HepG2 (cell line): ENCODE data around the gene OAS3. TPM values are rescaled to one million over a fixed set of nuclear protein-coding genes. Genes with fewer than 3 reads are reported as not detected.

Experiments used
- ATAC-seq: fragments of 200-7000 bp; cut with Tn5 transposase; 3 replicates; pipeline ENCODE4 v1.9.1; 2020; ENCODE audit warnings: mild to moderate bottlenecking, moderate library complexity
- BruUV-seq: library from RNA; stranded (reverse); fragments of 400-500 nt; replicated peaks from 2 replicates; lab custom pipeline; 2021; lab: Mats Ljungman, UMichigan
- CTCF ChIA-PET: fragments of 300-600 bp; formaldehyde crosslinking; extraction: SDS; loops from one replicate; lab custom pipeline; 2021; ENCODE audit warnings: low total read pairs, inconsistent platforms, low intra/inter-chr PET ratio; lab: Yijun Ruan, JAX
- POLR2A ChIA-PET: fragments of 350-600 bp; sonication (Branson Sonifier 250); formaldehyde crosslinking; loops from one replicate; lab custom pipeline; 2020; ENCODE audit warnings: antibody characterized with exemption, inconsistent platforms; lab: Yijun Ruan, JAX
- DNase-seq: peaks from one replicate; pipeline ENCODE4 v3.0.0-alpha.2; 2015; ENCODE audit warnings: low spot score
- FAIRE-seq: peaks from 3 replicates; lab custom pipeline; 2011; peaks lifted over from hg19 to GRCh38; lab: Jason Lieb, UNC
- H2AFZ ChIP-seq: one replicate; pipeline ENCODE4 v1.6.1; 2011; ENCODE audit warnings: low read length, inconsistent platforms
- H3K27ac ChIP-seq: fragments of 300-600 bp; 3 replicates; pipeline ENCODE4 v1.8.0; 2011; ENCODE audit warnings: mixed run types, mild to moderate bottlenecking, mixed read lengths, low read length, inconsistent platforms; ENCODE audit not compliant: insufficient read depth; ENCODE audit errors: extremely low read length
- H3K27me3 ChIP-seq, 2 experiments: fragments of 200-600 bp in 1 of 2; 2 replicates in 1 of 2; 3 replicates in 1 of 2; pipeline versions ENCODE4 v1.6.0 to v1.8.0; 2011; ENCODE audit warnings: low read length in 2 of 2, mild to moderate bottlenecking in 2 of 2, moderate library complexity in 2 of 2, inconsistent platforms in 1 of 2; ENCODE audit not compliant: insufficient read depth in 2 of 2, control insufficient read depth in 1 of 2
- H3K36me3 ChIP-seq, 2 experiments: fragments of 200-600 bp in 1 of 2; replicated peaks in 1 of 2; 2 replicates in 1 of 2; 3 replicates in 1 of 2; pipeline versions ENCODE4 v1.5.1 to v1.8.0; 2011; ENCODE audit warnings: low read length in 2 of 2, inconsistent platforms in 1 of 2; ENCODE audit not compliant: insufficient read depth in 2 of 2, control insufficient read depth in 1 of 2
- H3K4me1 ChIP-seq: 2 replicates; pipeline ENCODE4 v1.5.1; 2012; ENCODE audit warnings: low read length, inconsistent platforms; ENCODE audit not compliant: insufficient read depth
- H3K4me2 ChIP-seq: 2 replicates; pipeline ENCODE4 v1.6.0; 2011; ENCODE audit warnings: low read depth, low read length, inconsistent platforms
- H3K4me3 ChIP-seq, 3 experiments: fragments of 200-600 bp in 1 of 3; sonication (generic), shearing (Covaris generic) in 1 of 3; replicated peaks in 1 of 3; 2 replicates each; pipeline ENCODE4 v1.5.1; 2011 to 2016; ENCODE audit warnings: low read length in 3 of 3, inconsistent platforms in 2 of 3, low read depth in 2 of 3, mild to moderate bottlenecking in 2 of 3, control low read depth in 1 of 3, mixed read lengths in 1 of 3; ENCODE audit not compliant: insufficient read depth in 1 of 3
- H3K79me2 ChIP-seq: one replicate; pipeline ENCODE4 v1.6.1; 2011; ENCODE audit warnings: low read length, inconsistent platforms; ENCODE audit not compliant: insufficient read depth
- H3K9ac ChIP-seq: 2 replicates; pipeline ENCODE4 v1.6.0; 2011; ENCODE audit warnings: mild to moderate bottlenecking, low read depth, low read length, inconsistent platforms; ENCODE audit not compliant: insufficient read depth
- H3K9me3 ChIP-seq: 2 replicates; pipeline ENCODE4 v1.5.1; 2012; ENCODE audit warnings: mild to moderate bottlenecking, low read length
- H4K20me1 ChIP-seq: 2 replicates; pipeline ENCODE4 v1.6.0; 2011; ENCODE audit warnings: inconsistent platforms, mild to moderate bottlenecking, low read length, moderate library complexity; ENCODE audit not compliant: insufficient read depth
- ADNP ChIP-seq: sonication (generic); formaldehyde crosslinking; IDR thresholded peaks from 2 replicates; pipeline ENCODE4 v1.4.0; 2020; ENCODE audit warnings: missing genetic modification reagents
- EEA1 ChIP-seq: sonication (generic); formaldehyde crosslinking; IDR thresholded peaks from 2 replicates; pipeline ENCODE4 v1.5.1; 2020; ENCODE audit warnings: mild to moderate bottlenecking, missing genetic modification reagents, borderline replicate concordance
- HDAC6 ChIP-seq: fragments of 200-600 bp; sonication (generic); IDR thresholded peaks from 2 replicates; pipeline ENCODE4 v1.7.0; 2017; ENCODE audit warnings: mild to moderate bottlenecking, antibody characterized with exemption, low read length, low read depth
- HINFP ChIP-seq: sonication (generic); formaldehyde crosslinking; IDR thresholded peaks from 2 replicates; pipeline ENCODE4 v1.4.0; 2020; ENCODE audit warnings: low read depth, mild to moderate bottlenecking, missing genetic modification reagents
- HNF1B ChIP-seq: sonication (generic); formaldehyde crosslinking; IDR thresholded peaks from 2 replicates; pipeline ENCODE4 v1.5.1; 2020; ENCODE audit warnings: mild to moderate bottlenecking, moderate library complexity, missing genetic modification reagents
- NFRKB ChIP-seq: fragments of 450-650 bp; IDR thresholded peaks from 2 replicates; pipeline ENCODE4 v1.6.1; 2017
- NKX3-1 ChIP-seq: sonication (generic); formaldehyde crosslinking; IDR thresholded peaks from 2 replicates; pipeline ENCODE4 v1.5.0; 2020; ENCODE audit warnings: missing genetic modification reagents
- PATZ1 ChIP-seq: sonication (generic); formaldehyde crosslinking; IDR thresholded peaks from 2 replicates; pipeline ENCODE4 v1.4.0; 2020; ENCODE audit warnings: missing genetic modification reagents
- POGZ ChIP-seq: sonication (generic); formaldehyde crosslinking; IDR thresholded peaks from 2 replicates; pipeline ENCODE4 v1.4.0; 2020; ENCODE audit warnings: mild to moderate bottlenecking, missing genetic modification reagents
- SAP130 ChIP-seq: IDR thresholded peaks from 2 replicates; pipeline ENCODE4 v1.6.1; 2016; ENCODE audit warnings: low read depth
- SMAD1 ChIP-seq: sonication (generic); formaldehyde crosslinking; IDR thresholded peaks from 2 replicates; pipeline ENCODE4 v1.4.0; 2020; ENCODE audit warnings: missing genetic modification reagents, low read depth, mild to moderate bottlenecking, borderline replicate concordance
- SMC3 ChIP-seq: IDR thresholded peaks from 2 replicates; pipeline ENCODE4 v1.6.1; 2011; ENCODE audit warnings: low read length, improper control_type of control experiment
- TEF ChIP-seq: sonication (generic); formaldehyde crosslinking; IDR thresholded peaks from 2 replicates; pipeline ENCODE4 v1.5.0; 2020; ENCODE audit warnings: missing genetic modification reagents
- TSC22D2 ChIP-seq: sonication (generic); formaldehyde crosslinking; IDR thresholded peaks from 2 replicates; pipeline ENCODE4 v1.5.1; 2020; ENCODE audit warnings: missing genetic modification reagents, mild to moderate bottlenecking, borderline replicate concordance
- U2AF1 ChIP-seq: fragments of 200-400 bp; formaldehyde crosslinking; optimal IDR thresholded peaks from 2 replicates; pipeline ENCODE3; 2017; ENCODE audit warnings: mild to moderate bottlenecking, low read depth, low read length
- ZNF552 ChIP-seq: sonication (generic); formaldehyde crosslinking; IDR thresholded peaks from 2 replicates; pipeline ENCODE4 v1.9.0; 2022; ENCODE audit warnings: missing genetic modification reagents, mild to moderate bottlenecking, borderline replicate concordance
- ZNF788 ChIP-seq: sonication (generic); formaldehyde crosslinking; IDR thresholded peaks from 2 replicates; pipeline ENCODE4 v1.5.0; 2020; ENCODE audit warnings: mild to moderate bottlenecking, missing genetic modification reagents, borderline replicate concordance
- ZSCAN5A ChIP-seq: sonication (generic); formaldehyde crosslinking; IDR thresholded peaks from 2 replicates; pipeline ENCODE4 v1.8.0; 2022; ENCODE audit warnings: mild to moderate bottlenecking, missing genetic modification reagents, borderline replicate concordance
- WGBS: methylation state at CpG from one replicate; pipeline ENCODE4 v1.1.6; 2017; ENCODE audit warnings: low lambda C conversion rate; 5-methylcytosine and 5-hydroxymethylcytosine counted together
- in situ Hi-C: cut with HindIII; loops from 2 replicates; pipeline ENCODE4 v1.10.0; 2017; ENCODE audit warnings: low pct_unique_long_range_greater_than_20kb; ENCODE audit not compliant: extremely low pct_ligation_motif_present
- intact Hi-C: fragments of 100-400 bp; cut with micrococcal nuclease; formaldehyde crosslinking; loops from one replicate; pipeline ENCODE4 v1.10.0; 2022; ENCODE audit not compliant: unreplicated experiment
- polyA plus RNA-seq, 8 experiments: library from polyadenylated mRNA; depleted of rRNA in 3 of 8; stranded (reverse) in 7 of 8; unstranded in 1 of 8; fragments of >200 nt; fragmentation: Illumina TruSeq in 4 of 8; extraction: Trizol in 4 of 8; gene quantifications; 2 replicates each; pipeline versions ENCODE4 v1.2.1 to v1.2.3, GENCODE V29; 2011 to 2016; ENCODE audit warnings: low read depth in 4 of 8, missing spikeins in 1 of 8, mixed read lengths in 1 of 8; ENCODE audit not compliant: insufficient read depth in 1 of 8
- total RNA-seq, 5 experiments: library from RNA; depleted of rRNA; stranded (reverse); fragments of >200 nt; fragmentation: Illumina TruSeq; extraction: Trizol; gene quantifications; 2 replicates each; pipeline ENCODE4 v1.2.3, GENCODE V29; 2016; ENCODE audit warnings: low read depth in 1 of 5

OAS3 gene
- total and polyA plus RNA-seq, 2 of the 13 experiments (the other 11 are each of a cell fraction or from before 2014, with no cell fraction given): 4.8 to 10.5 TPM

GRCh38 chr12:113016796-113017195, 78.5 kb downstream of the OAS3 start (continued):
- TF ChIP-seq HINFP (CRISPR knock-in tag): no peak
- TF ChIP-seq PATZ1 (CRISPR knock-in tag): no peak
- no peak for TF ChIP-seq SMAD1 (CRISPR knock-in tag)

GRCh38 chr12:113019025-113019424, 80.8 kb downstream of the OAS3 start:
- POLR2A ChIA-PET: no interaction called here
- Histone ChIP-seq H3K36me3 (no peaks in the 10 kb centered on the region), H3K9me3 (no peaks in the 10 kb centered on the region), H3K4me1 (no peaks in the 10 kb centered on the region), H4K20me1 (no peaks in the 10 kb centered on the region), H3K27me3 (peaks cover 0 to 10% of the 10 kb centered on the region in 2 experiments; a peak in 2 of 5 replicates), H2AFZ (no peak overlapping the region), H3K79me2 (no peaks in the 10 kb centered on the region), H3K27ac (no peak overlapping the region), H3K9ac (no peak overlapping the region), H3K4me2 (no peak overlapping the region), H3K4me3 (no peak overlapping the region)
- no TSS peak for BruUV-seq
- no peak for DNase-seq
- intact Hi-C loops (no loop called here), in situ Hi-C loops (no loop called here)
- no peak for FAIRE-seq
- 0% methylated on average over 4 of the region's 4 CpGs for WGBS
- CTCF ChIA-PET: no interaction called here
- no peak for ATAC-seq
- TF ChIP-seq TEF (CRISPR knock-in tag): no peak
- TF ChIP-seq ZNF552 (CRISPR knock-in tag): no peak
- no peak for TF ChIP-seq HDAC6
- TF ChIP-seq ADNP (CRISPR knock-in tag): no peak
- no peak for TF ChIP-seq NFRKB
- TF ChIP-seq NKX3-1 (CRISPR knock-in tag): no peak
- no peak for TF ChIP-seq TSC22D2 (CRISPR knock-in tag)
- no peak for TF ChIP-seq SMC3
- TF ChIP-seq HNF1B (CRISPR knock-in tag): no peak
- TF ChIP-seq EEA1 (CRISPR knock-in tag): no peak
- TF ChIP-seq ZSCAN5A: no peak
- TF ChIP-seq POGZ: no peak
- TF ChIP-seq ZNF788 (CRISPR knock-in tag): no peak
- TF ChIP-seq U2AF1: no peak
- TF ChIP-seq SAP130: no peak
